Esophagus muscularis mucosa (tissue), 4 donors: ENCODE results near the gene ZNF223. TPM values are rescaled to one million over a fixed set of nuclear protein-coding genes. Genes with fewer than 3 reads are reported as not detected.
A peak's percentile ranks its signal among the peaks of the same experiment; 100 is the strongest.

Source experiments
- DNase-seq: peaks from one replicate; pipeline ENCODE4 v3.0.0-alpha.2; 2017; ENCODE audit errors: extremely low spot score
- H3K27ac ChIP-seq, 4 donors: fragments of 200-600 bp; sonication (generic); replicated peaks in 1 of 4; 1 replicate in 3 of 4; 2 replicates in 1 of 4; pipeline ENCODE4 v1.5.1; 2016 to 2019; ENCODE audit warnings: mild to moderate bottlenecking in 1 of 4
- H3K27me3 ChIP-seq, 4 donors: fragments of 200-600 bp; sonication (generic); one replicate each; pipeline versions ENCODE4 v1.5.1 to v1.6.0; 2016 to 2019
- H3K36me3 ChIP-seq, 4 donors: fragments of 200-600 bp; sonication (generic); one replicate each; pipeline ENCODE4 v1.5.1; 2016 to 2019
- H3K4me1 ChIP-seq, 4 donors: fragments of 200-600 bp; sonication (generic); one replicate each; pipeline ENCODE4 v1.5.1; 2016 to 2019
- H3K4me3 ChIP-seq, 4 donors: fragments of 200-600 bp; sonication (generic); 1 replicate in 2 of 4; 2 replicates in 2 of 4; pipeline ENCODE4 v1.5.1; 2016 to 2019; ENCODE audit warnings: mild to moderate bottlenecking in 4 of 4, moderate library complexity in 1 of 4
- H3K9me3 ChIP-seq, 4 donors: fragments of 200-600 bp; sonication (generic); 1 replicate in 3 of 4; 2 replicates in 1 of 4; pipeline ENCODE4 v1.5.1; 2016 to 2019
- EP300 ChIP-seq: sonication (generic); formaldehyde crosslinking; IDR thresholded peaks from one replicate; pipeline ENCODE4 v1.6.1; 2017; ENCODE audit warnings: antibody characterized with exemption
- POLR2A ChIP-seq: fragments of 450-650 bp; IDR thresholded peaks from one replicate; pipeline ENCODE4 v1.6.1; 2017; ENCODE audit warnings: antibody characterized with exemption, moderate library complexity, mild to moderate bottlenecking, low read depth
- POLR2AphosphoS5 ChIP-seq, 2 donors: sonication (generic); formaldehyde crosslinking; IDR thresholded peaks; one replicate each; pipeline ENCODE4 v1.6.1; 2017; ENCODE audit warnings: antibody characterized with exemption in 2 of 2
- WGBS: methylation state at CpG from one replicate; pipeline ENCODE4 v1.1.5; 2018; 5-methylcytosine and 5-hydroxymethylcytosine counted together
- intact Hi-C: fragments of 100-400 bp; cut with DNase I; formaldehyde crosslinking; loops from one replicate; pipeline ENCODE4 v1.15.1; 2023
- total RNA-seq, 4 donors: library from RNA; depleted of rRNA; stranded (reverse); fragments of >200 nt; gene quantifications; one replicate each; pipeline versions ENCODE4 v1.1.0 to v1.2.1, GENCODE V29; 2016
- TF ChIP-seq, protein P1 (sequence below), 3 experiments: fragments of 200-600 bp in 2 of 3; fragments of 450-650 bp in 1 of 3; sonication (generic) in 2 of 3; IDR thresholded peaks; one replicate each; pipeline ENCODE4 v1.5.1; 2017 to 2019; ENCODE audit warnings: antibody characterized with exemption in 3 of 3, mild to moderate bottlenecking in 2 of 3, moderate library complexity in 1 of 3

Gene ZNF223
- total RNA-seq, 4 donors from 2014 or later = 0.83 to 2.6 (median 2.5) TPM

DNA sequence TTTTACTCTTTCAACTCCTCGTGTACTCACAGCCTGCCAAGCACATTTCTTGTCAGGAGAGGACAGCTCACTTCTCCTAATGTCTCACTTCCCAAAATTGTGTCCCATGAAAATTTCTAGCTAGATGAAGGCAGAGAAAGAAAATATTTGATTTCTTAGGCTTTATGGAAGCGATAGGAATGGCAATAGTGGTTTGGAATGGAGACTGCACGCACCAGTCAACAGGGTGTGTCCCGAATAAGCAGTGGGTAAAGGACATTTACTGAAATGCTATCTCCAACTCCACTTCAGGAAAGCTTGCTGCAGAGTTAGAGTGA, 27.0 kb upstream of the ZNF223 start:
- Histone ChIP-seq H3K36me3 (peaks cover 31 to 38% (median 33%) of the 10 kb centered on the region in 4 donors), H3K9me3 (peaks cover 0 to 33% (median 28%) of the 10 kb centered on the region in 4 donors), H3K4me1 (peaks cover 6 to 14% (median 13%) of the 10 kb centered on the region in 4 donors), H3K4me3 (peak overlapping the region; percentile 73 to 90 (median 79)), H3K27ac (peak overlapping the region; percentile 62 to 74 (median 69)), H3K27me3 (no peaks in the 10 kb centered on the region)
- 45% methylated on average over 4 of the region's 4 CpGs for WGBS
- TF ChIP-seq POLR2AphosphoS5 (IDR thresholded peaks at IDR 0.05) (no peak), EP300 (no peak), POLR2A (no peak)
- TF ChIP-seq, protein P1, sequence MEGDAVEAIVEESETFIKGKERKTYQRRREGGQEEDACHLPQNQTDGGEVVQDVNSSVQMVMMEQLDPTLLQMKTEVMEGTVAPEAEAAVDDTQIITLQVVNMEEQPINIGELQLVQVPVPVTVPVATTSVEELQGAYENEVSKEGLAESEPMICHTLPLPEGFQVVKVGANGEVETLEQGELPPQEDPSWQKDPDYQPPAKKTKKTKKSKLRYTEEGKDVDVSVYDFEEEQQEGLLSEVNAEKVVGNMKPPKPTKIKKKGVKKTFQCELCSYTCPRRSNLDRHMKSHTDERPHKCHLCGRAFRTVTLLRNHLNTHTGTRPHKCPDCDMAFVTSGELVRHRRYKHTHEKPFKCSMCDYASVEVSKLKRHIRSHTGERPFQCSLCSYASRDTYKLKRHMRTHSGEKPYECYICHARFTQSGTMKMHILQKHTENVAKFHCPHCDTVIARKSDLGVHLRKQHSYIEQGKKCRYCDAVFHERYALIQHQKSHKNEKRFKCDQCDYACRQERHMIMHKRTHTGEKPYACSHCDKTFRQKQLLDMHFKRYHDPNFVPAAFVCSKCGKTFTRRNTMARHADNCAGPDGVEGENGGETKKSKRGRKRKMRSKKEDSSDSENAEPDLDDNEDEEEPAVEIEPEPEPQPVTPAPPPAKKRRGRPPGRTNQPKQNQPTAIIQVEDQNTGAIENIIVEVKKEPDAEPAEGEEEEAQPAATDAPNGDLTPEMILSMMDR (IDR thresholded peaks at IDR 0.05) = no peak
- no peak for DNase-seq
- intact Hi-C loops = no loop called here

DNA sequence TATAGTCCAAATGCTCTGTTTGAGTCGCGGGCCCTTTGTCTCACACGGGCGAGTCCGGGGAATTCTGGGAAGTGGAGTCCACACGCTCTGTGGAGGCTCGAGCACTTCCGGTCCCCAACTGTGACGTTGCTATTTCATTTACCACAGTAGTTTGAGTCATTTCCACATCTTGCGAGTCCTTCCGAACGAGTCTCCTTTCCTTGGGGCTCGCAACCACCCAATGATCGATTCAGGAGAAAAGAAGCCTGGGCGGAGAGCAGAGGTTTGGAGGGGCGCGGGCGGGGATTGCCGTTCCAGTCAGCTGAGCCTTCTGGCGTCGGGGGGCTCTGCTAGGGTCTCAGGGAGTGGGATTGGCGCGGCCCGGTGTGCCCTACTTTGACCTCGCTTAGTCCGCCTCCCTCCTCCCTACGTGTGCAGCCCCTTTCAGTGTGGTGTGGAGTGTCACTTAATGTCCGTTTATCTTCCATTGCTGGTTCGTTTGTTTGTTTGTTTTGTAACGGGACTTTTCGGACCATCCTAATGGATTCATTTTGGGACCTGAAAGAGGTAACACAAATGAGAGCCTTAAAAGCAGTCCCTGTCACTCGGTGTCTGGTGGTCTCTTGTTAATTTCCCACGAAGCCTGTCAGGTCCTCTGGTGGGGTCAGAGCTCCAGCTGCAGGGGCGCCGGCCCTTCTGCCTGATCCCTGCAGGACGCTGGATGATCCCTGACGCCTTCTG, 26.5 kb upstream of the ZNF223 start, which contains the start of gene ZNF222:
TSS of gene ZNF222 (plus strand) at position 163 of the 720 bp plus-strand sequence. CDS start at position 221, 58 bp downstream.
- DNase-seq = peak; percentile 95
- Histone ChIP-seq H3K27ac (peak within 1 kb of the TSS; percentile 62 to 74 (median 69)), H3K4me3 (peak within 1 kb of the TSS; percentile 73 to 90 (median 79)), H3K27me3 (no peaks in the 10 kb centered on the region), H3K4me1 (peaks cover 6 to 14% (median 13%) of the 10 kb centered on the region in 4 donors), H3K36me3 (peaks cover 36 to 43% (median 38%) of the 10 kb centered on the region in 4 donors), H3K9me3 (peaks cover 2 to 38% (median 32%) of the 10 kb centered on the region in 4 donors)
- TF ChIP-seq POLR2AphosphoS5 (IDR thresholded peaks at IDR 0.05) = peak; percentile 36 to 71
- TF ChIP-seq, protein P1 (IDR thresholded peaks at IDR 0.05) = no peak
- TF ChIP-seq EP300 = no peak
- intact Hi-C loops = no loop called here
- WGBS = under 1% methylated on average over 31 of the region's 37 CpGs

DNA sequence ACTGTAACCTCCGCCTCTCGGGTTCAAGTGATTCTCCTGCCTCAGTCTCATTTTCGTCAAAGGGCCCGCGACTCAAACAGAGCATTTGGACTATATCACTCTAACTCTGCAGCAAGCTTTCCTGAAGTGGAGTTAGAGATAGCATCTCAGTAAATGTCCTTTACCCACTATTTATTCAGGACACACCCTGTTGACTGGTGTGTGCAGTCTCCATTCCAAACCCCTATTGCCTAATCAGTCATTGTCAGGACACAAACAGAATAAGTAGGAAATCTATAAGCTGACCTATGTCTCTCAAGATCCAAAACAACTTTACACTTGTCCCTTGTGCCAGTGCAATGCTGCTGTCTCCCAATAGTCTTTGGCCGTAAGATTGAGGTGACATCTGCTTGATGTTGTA, 25.2 kb upstream of the ZNF223 start:
- intact Hi-C loops = no loop called here
- H3K9me3 ChIP-seq = peaks cover 4 to 51% (median 42%) of the 10 kb centered on the region in 4 donors
- H3K27me3 ChIP-seq = no peaks in the 10 kb centered on the region
- no peak overlapping the region for H3K27ac ChIP-seq
- H3K4me1 ChIP-seq = peaks cover 6 to 14% (median 13%) of the 10 kb centered on the region in 4 donors
- no peak for DNase-seq
- TF ChIP-seq EP300 (no peak), POLR2AphosphoS5 (IDR thresholded peaks at IDR 0.05) (no peak), POLR2A (no peak)
- TF ChIP-seq, protein P1 (IDR thresholded peaks at IDR 0.05) = no peak
- 98% methylated on average over 6 of the region's 6 CpGs for WGBS
- H3K4me3 ChIP-seq = no peak overlapping the region
- peaks cover 49 to 55% (median 51%) of the 10 kb centered on the region in 4 donors for H3K36me3 ChIP-seq

DNA sequence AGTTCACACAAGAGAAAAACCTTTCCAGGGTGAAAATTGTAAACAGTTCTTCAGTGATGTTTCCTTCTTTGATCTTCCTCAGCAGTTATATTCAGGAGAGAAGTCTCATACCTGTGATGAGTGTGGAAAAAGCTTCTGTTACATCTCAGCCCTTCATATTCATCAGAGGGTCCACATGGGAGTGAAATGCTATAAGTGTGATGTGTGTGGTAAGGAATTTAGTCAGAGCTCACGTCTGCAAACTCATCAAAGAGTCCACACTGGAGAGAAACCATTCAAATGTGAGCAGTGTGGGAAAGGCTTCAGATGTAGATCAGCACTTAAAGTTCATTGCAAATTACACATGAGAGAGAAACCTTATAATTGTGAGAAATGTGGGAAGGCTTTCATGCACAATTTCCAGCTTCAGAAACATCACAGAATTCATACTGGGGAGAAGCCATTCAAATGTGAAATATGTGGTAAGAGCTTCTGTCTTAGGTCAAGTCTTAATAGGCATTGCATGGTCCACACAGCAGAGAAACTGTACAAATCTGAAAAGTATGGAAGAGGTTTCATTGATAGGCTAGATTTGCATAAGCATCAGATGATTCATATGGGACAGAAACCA, 19.7 kb upstream of the ZNF223 start:
- intact Hi-C loops = no loop called here
- no peak overlapping the region for H3K4me3 ChIP-seq
- no peaks in the 10 kb centered on the region for H3K27me3 ChIP-seq
- peaks cover 9 to 98% (median 93%) of the 10 kb centered on the region in 4 donors for H3K9me3 ChIP-seq
- DNase-seq = no peak
- WGBS = 80% methylated on average over 1 of the region's 1 CpG
- TF ChIP-seq EP300 = no peak
- TF ChIP-seq POLR2AphosphoS5 (IDR thresholded peaks at IDR 0.05) = no peak
- TF ChIP-seq, protein P1 (IDR thresholded peaks at IDR 0.05) = no peak
- no peak for TF ChIP-seq POLR2A
- no peak overlapping the region for H3K27ac ChIP-seq
- no peaks in the 10 kb centered on the region for H3K4me1 ChIP-seq
- H3K36me3 ChIP-seq = peaks cover 56 to 63% (median 58%) of the 10 kb centered on the region in 4 donors
